GM21515 (cell line): ENCODE data around the gene SRRM2.
A peak's percentile ranks its signal among the peaks of the same experiment; 100 is the strongest.

Source experiments
- ATAC-seq: cut with Tn5 transposase; IDR thresholded peaks from one replicate; pipeline ENCODE4 v1.9.1; 2021; ENCODE audit not compliant: unreplicated experiment

Gene SRRM2

DNA sequence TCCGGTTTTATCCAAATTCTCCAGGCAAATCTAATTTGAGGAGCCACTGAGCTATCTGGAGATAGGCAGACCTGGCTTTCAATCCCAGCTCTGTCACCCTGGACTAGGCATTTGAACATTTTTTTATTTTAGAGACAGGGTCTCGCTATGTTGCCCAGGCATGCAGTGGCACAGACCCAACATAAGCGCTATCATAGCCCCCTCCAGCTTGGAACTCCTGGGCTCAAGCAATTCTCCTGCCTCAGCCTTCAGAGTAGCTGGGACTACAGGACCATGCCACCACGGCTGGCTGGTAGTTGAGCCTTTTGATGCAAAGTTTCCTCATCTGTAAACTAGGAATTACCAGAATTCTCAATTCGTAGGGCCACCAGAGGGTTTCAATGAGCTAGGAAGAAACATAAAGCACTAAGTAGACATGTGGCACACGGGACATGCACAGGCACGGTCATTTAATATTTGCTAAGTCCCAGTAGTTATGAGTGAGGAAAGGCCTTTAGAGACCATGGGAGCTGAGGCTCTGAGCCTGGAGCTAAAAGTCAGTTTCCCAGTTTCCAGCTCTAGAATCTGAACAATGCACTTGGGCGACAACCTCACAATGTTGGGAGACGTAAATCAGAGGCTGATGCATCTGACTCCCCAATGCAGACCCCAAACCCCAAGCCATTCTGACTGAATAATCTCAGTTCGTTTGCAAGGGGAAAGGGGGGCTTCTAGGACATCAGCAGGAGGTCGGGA lies 23.5 kb downstream of the SRRM2 start:
- ATAC-seq, result no peak

DNA sequence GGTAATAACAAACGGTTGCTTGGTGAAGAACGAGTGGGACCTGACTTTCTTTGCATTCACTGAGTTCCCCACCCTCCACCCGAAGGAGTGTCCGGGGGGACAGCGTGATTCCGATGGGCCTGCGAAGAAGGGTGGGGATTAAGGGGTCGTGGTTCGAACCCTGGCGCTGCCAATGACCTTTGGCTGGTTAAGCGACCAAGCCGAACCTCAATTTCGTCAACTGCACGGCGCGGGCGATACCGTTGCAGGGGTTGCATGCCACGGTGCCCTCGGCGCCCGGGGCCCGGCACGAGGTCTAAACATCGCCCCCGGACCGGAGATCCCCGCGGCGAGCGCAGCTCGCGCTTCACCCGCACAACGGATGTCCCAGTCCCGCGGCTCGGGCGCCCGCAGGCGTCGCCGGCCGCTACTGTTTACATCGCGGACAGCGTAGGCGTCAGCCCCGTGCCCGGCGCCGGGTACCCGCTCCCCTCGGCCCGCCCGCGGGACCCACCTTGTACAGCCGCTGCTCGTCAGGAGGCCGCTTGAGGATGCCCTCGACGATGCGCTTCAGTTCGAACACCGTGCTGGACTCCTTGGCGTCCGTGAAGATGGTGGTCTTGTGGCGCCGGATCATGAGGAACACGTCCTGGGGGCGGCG lies 24.2 kb downstream of the SRRM2 start:
- peak; percentile 14 for ATAC-seq

DNA sequence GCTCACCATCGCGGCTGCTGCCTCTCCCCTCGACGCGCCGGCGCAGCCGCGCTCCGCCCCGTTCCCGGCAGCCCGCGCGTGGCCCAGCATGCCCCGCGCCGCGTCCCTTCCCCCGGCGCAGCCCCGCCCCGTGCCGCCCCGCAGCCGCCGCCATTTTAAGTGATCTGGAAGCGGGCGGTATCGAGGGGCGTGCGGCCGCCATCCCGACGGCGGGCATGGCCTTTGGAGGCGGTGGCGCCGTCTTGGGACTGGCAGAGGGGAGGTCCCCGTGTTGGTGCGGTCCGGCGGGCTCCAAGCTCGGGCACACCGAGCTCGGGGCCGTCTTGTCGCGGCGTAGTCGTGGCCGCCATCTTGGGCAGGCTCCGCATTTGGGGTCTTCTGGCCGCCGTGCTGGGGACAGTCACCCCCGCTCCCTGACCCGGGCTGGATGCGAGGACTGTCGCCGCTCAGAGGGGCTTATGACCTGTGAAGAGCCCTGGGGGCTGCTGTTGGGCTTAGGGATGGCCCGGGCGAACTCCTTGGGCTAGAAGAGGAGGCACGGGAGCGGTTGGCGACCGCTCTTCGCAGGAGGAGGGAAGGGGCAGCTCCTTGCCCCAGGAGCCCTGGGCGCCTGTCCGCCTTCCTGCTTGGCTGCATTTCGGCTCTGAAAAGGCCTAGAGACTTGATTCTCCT lies 24.9 kb downstream of the SRRM2 start, which contains the start of gene ELOB:
TSS of gene ELOB (minus strand) at position 50 of the 672 bp plus-strand sequence. CDS start at position 9, 41 bp downstream.
- ATAC-seq, result peak; percentile 60

DNA sequence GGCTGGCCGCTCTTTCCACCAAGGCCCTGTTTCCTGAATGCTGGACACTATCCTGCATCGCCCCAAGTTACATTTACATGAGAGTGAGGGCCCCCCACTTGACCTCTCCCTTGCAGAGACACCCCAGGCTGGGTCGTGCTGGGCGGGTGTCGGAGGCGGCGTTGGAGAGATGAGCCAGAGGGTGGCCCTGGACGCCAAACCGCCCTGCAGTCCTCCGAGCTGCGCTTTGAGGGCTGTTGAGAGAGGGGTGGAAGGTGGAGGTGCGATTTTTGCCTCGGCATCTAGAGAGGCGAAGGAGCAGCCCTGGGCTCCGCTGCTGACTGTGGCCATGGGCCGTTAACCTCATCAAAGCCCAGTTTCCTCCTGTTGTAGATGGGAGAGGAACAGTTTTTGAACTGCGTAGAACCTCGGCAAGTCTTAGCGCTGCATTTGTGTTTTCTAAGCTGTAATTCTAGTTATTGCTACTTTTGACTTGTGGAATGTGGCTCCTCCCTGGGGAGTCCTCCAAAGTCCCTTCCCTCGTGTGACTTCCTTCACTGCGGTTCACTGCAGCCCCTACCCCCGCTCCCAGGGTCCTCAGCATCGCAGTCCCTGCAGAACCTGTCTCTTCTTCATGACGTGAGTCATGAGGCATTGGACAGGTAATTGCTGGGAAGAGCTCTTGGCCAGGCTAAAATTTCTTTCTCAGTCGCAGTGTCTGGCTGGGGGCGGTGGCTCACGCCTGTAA lies 25.6 kb downstream of the SRRM2 start:
- ATAC-seq, result peak; percentile 8

DNA sequence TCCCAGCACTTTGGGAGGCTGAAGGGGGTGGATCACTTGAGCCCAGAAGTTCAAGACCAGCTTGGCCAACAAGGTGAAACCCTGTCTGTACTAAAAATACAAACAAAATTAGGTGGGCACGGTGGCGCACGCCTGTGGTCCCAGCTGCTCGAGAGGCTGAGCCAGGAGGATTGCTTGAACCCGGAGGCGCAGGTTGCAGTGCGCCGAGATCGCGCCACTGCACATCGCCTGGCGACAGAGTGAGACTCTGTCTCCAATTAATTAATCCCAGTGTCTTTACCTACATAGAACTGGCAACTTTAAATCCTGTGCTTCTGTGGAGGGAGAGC lies 26.2 kb downstream of the SRRM2 start:
- ATAC-seq, result no peak

DNA sequence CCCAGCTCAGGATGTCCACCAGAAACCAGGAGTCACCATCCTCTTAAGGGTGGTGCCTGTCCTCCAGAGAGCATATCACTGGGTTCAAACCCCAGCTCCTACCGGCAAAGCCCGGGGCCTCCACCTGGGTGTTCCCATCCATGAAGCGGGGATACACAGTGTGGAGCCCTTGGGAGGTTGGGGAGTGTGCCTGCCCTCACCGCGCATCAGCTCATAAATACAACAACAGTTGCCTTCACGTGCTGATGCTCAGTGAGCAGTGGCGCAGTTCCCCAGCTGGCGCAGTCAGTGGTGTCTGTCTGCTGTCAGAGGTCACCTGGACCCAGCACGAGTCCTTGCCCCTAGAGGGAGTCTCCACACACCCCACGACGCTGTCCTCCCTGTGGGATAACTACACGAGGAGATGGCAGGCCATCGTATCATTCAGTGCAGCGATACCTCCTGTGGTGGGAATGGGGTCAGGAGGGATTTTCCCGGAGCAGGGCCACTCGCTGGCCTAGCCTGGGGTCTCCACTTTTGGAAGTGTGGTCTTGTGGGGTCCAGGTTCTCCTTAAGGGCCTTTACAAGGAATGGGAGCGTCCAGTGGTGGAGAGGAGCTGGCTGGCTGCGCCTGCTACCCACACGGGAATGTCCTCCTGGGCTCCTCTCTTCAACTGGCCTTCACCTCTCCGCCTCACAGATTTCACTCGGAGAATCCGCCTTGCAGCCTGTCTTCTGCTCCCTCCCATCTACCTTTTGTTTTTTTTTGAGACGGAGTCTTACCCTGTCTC lies 26.9 kb downstream of the SRRM2 start:
- no peak for ATAC-seq

DNA sequence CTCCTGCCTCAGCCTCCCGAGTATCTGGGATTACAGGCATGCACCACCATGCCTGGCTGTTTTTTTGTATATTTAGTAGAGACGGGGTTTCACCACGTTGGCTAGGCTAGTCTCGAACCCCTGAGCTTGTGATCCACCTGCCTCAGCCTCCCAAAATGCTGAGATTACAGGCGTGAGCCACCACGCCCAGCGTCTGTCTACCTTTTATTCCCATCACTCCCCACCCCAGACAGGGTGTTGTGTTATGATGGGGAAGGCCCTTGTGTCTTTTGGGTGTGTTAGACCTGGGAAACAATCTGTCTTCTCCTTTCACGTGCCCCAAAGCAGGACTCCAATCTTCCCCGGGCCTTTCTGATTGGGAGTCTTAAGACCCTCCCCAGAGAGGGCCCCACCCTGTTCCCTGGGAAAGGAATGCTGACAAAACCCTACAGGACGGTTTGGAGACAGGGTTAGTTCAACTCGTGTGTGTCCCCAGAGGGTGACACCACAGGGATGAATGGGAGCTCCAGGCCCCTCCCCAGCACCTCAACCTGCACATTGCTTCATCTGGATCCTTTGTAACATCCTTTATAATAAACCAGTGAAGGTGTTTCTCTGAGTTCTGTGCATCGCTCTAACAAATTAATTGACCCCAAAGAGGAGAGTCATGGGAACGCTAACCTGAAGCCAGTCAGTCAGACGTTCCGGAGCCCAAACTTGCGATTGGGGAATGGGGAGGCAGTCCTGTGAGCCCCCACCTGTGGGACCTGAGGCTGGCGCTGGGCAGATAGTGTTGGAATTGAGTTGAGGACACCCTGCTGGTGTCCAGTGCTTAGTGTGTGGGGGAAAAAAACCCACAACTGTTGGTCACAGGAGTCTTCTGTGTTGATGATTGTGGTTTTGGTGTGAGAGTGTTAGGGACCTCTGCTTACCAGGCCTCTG lies 27.8 kb downstream of the SRRM2 start:
- no peak for ATAC-seq

DNA sequence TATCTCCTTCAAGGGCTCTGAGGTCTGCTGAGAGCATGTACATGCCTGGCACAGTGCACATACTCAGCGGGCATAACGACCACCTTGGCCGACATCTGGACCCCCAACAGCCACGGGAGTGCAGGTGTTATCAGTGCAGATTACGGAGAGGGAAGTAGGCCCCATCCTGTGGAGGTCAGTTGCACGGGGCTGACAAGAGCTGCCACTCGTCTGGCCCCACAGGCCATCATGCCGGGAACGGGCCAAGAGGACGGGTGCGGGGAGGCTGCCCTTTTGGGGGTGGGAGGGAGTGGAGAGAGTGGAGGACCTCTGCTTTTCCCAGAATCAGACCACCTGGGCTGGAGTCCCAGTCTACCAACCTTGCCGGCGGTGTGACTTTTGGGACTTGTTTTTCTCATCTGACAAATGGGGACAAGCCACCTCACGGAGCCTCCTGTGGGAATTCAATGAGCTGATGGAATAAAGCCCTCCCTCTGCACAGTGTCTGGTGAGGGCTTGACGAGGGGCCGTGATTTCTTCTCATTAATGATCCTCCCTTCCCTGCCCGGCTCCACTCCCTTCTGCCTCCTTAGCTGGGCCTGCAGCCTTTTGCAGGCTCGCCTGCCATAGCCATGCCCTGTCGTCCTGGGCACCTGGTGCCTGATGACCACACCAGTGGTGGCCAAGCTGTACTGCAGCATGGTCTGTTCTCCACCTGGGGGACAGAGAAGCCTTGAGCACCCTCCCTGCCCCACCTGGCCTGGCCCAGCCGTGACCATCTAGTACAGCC lies 30.3 kb downstream of the SRRM2 start:
- ATAC-seq, result no peak

DNA sequence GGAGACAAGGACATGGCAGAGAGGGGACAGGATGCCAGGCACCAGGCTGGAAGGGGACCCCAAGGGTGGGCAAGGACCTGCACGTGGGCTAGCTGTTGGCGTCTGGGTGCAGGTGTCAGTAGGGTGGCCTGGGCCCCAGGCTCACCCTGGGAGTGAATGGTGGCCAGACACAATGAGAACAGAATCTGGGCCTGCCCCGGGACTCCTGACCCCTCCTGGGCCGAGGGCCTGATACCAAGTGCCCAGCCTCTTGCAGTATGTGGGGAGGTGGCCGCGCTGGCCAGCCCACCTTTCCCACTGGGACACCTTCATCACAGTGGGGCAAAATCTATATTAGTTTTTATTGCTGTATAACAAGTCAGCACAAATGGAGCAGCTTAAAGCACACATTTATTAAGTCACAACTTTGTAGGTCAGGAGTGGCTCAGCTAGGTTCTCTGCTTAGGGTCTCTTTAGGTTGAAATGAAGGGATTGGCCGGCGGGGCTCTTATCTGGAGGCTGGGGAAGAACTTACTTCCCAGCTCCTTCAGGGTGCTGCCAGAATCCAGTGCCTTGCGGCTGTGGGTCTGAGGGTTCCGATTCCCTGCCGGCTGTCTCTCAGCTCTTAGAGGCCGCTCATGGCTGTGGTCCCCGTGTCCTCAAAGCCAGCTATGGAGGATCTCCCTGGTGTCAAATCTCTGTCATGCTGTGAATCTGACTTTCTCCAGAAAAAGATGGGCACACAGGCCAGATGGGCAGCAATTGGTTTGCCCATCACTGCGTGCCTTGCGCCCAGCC lies 31.3 kb downstream of the SRRM2 start:
- no peak for ATAC-seq

DNA sequence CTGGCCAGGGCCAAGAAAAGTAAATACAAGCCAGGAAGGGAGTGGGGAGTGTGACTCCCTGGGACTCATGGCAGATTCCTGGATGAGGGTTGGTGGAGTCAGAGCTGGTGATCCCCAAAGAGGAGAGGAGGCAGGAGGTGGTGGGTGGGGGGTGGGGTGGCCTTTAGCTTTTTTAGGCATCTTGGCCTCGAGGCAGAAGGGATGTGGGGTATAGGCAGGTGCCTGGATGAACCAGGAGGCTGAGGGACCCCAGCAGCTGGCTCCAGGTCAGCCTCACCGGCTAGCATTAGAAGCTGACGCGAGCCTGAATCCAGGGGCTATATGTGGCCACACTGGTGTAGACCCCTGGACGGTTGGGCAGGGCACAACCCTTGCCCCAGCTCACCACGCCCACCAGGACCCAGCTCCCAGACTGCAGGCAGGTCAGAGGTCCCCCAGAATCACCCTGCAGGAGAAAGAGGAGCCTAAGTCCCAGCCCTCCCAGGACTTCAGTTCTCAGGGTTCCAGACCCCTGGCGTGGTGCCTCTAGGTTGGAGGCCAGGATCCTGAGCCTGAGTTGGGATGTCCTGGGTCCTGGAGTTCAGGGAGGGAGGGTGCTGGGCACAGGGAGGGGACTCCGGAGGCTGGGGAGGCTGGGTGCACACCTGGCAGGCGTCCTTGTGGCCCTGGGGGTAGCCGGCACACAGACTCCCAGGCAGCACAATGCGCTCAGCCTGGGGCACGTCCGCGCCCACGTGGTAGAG lies 32.1 kb downstream of the SRRM2 start:
- no peak for ATAC-seq

DNA sequence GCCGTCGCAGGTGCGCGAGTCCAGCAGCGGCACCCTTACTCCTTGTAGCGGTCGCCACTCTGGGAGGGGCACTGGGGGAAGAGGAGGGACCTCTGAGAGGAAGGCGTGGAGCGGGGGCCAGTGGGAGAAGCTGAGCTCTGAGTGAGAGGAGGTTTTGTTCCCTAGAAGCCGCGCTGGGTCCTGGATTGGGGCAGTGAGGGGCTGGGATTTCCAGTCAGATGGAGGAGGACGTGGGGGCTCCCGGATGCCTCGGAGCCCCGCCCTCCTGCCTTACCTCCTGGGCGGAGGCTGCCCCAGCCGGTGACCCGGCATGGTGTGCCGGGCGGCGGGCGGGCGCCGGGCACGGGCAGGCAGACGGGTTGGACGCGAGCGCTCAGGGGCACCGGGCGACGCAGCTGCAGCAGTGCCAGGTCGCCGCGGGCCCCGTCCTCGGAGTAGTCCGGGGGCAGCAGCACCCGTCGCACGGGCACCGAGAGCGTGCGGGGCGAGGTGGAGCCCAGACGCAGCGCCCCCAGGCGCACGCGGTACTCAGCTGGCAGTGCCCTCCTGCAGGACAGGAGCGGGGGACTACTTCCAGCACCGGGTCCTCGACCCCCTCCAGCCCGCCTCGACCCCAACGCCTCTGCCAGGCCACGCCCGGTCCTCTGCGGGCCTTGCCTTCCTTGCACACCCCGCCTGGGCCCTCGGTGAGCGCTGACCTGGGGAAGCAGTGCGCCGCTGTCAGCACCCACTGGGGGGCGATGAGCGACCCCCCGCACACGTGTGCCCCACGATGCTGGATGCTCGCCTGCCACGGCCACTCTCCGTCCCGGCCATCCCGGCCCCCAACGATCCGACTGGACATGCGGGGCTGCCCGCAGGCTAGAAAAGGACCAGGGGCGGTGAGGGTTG lies 32.9 kb downstream of the SRRM2 start:
- ATAC-seq, result no peak

DNA sequence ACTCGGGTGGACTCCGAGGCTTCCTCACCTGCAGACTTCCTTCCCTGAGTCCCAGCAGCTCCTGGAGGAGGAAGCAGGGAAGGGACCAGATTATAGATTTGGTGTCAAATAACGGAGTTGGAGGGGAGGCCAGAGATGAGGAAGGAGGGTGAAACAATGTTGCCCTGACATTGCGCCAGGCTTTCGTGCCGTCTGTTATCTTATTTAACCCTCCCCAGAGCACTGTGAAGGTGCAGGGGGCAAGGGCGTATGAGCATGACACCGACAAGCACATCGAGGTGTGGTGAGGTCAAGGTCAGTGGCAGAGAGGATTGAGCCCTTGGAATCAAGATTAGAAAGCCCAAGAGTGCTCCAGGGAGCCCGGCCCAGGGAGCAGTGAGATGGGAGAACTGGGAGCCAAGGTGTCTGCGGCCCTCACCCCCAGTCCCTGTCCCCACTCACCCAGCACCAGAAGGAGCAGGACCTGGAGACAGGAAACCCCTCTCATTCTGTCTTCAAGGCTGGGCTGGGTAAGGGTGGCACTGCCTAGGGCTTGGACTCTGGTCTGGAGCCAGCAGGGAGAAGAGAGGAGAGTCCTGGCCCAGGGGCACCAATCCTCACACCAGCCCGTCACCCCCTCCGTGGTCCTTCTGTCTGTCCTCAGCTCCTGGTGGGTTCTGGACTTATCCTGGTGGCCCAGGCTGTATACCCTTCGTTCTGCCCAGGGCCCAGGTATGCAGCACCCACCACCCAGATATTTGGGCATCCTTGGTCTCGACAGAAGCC lies 33.8 kb downstream of the SRRM2 start:
- no peak for ATAC-seq

DNA sequence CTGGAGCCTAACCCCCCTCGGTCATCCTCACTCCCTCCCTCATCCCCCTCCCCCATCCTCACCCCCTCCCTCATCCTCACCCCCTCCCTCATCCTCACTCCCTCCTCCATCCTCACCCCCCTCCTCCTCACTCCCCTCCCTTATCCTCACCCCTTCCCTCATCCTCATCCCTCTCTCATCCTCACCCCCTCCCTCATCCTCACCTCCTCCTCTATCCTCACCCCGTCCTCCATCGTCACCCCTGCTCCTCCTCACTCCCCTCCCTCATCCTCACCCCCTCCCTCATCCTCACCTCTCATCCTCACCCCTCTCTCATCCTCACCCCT lies 34.4 kb downstream of the SRRM2 start:
- no peak for ATAC-seq

DNA sequence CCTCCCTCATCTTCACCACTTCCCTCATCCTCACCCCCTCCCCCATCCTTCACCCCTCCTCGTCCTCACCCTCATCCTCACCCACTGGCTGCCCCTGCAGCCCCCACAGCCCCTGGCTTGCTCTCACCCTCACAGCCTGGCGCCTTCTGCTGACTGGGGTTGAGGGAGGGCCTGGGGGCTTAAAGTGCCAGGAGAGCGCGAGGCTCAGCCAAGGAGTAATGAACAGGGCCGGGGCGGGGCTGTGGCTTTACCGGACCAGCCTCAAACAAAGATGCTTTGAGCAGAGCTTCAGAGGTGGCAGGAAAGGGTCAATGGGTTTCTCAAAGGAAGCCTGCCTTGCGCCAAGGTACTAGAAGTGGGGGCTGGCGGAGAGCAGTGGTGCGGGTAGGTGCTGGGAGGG lies 35.0 kb downstream of the SRRM2 start, which contains the start of gene PRSS33:
TSS of gene PRSS33 (minus strand) at position 155 of the 400 bp plus-strand sequence. CDS start 1,013 bp downstream, outside the sequence.
- ATAC-seq, result no peak

DNA sequence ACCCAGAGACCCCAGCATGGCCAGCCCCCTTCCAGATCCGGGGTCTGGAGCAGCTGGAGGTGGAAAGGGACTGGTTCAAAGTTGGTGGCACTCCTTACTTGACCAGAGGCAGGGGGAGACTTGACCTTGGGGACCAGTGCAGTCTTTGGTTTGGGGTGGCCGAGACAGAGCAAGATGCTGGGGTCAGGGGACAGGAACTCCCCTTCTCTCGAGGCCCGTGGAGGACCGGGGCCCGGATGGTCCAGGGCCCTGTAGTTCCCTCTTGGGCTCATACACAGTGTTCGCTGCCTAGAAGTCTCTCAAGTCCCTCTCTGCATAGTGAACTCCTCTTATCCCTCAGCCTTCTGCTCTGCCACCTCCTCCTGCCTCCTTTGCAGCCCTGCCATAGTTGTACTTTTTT lies 35.5 kb downstream of the SRRM2 start:
- no peak for ATAC-seq

DNA sequence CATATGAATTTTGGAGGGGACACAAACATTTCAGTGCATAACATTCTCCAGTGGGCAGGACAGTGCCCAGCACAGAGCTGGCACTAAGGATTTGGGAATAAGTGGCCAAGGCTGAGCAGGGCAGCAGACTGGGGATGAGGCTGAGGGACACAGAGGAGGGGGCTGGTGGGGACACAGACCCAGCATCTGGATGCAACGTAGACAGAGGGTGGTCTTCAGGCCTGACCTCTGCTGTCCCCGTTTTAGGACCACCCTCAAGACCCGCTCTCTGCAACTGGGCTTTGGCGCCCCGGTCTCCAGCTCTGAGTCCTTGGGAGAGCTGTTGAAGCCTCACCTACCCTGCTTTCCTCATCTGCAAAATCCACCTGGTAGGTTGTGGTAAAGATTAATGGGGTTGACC lies 38.2 kb downstream of the SRRM2 start:
- no peak for ATAC-seq
